Measurements from ENCODE around the gene RAD23A.

Gene RAD23A

DNA sequence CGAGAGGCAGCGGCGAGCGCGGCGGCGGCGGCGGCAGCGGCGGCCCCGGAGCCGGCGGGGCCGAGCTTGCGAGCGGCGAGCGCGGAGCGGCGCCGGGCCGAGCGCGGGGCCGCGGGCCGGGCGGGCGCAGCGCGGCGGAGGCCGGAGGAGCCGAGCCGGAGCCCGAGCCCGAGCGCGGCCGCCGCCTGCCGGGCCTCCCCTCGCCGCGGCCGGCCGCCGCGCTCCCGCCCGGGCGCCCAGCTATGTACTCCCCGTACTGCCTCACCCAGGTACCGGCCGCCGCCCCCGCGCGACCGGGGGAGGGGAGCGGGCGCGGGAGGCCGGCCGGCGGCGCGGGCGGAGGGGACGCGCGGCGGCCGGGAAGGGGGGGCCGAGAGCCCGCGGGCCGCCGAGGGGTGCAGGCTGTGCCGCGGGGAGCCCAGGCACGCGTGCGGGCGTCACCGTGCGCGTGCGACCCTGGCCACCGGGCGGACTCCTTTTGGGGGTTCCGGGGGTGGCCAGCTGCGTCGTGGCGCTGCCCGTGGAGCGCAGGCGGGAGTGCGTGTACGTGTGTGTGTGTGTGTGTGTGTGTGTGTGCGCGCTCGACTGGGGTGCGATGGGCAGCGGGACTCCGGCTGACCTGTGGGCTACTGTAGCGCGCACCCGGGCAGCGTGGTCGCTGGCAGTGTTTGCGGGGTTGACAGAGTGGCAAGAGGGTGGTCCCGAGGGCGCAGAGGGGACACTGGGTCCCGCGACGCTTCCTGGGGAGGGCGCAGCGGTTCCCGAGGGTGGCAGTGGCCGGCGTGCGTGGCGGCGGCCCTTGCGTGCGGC lies 50.1 kb downstream of the RAD23A start:
- Histone ChIP-seq H2AK5ac (ENCODE audit: low read length, severe bottlenecking) (no peak overlapping the region), H2AFZ (ENCODE audit: low read depth, low read length) (peak overlapping the region; percentile 54), H4K91ac (ENCODE audit: low read length) (no peak overlapping the region), H3K27me3 (ENCODE audit: control insufficient read depth in 1 of 2, insufficient read depth in 1 of 2, low read length in 2 of 2) (peaks cover 0 to 37% of the 10 kb centered on the region in 2 experiments), H3K4ac (ENCODE audit: low read depth in 1 of 2, low read length in 2 of 2) (peak overlapping the region in 1 of 2 experiments; percentile 17), H3K9me3 (ENCODE audit: control insufficient read depth, low read length) (no peaks in the 10 kb centered on the region), H3K23ac (ENCODE audit: low read length in 2 of 2) (peak overlapping the region in 1 of 2 experiments; percentile 14), H3K79me1 (replicated peaks; ENCODE audit: low read length, poor library complexity, severe bottlenecking) (no peaks in the 10 kb centered on the region), H3K4me2 (ENCODE audit: low read length, poor library complexity, severe bottlenecking) (peak overlapping the region; percentile 86), H3K14ac (ENCODE audit: low read length in 2 of 2) (no peak overlapping the region), H3K9ac (ENCODE audit: low read length) (peak overlapping the region; percentile 95), H3K27ac (ENCODE audit: low read length, poor library complexity, severe bottlenecking) (no peak overlapping the region), H2BK12ac (ENCODE audit: low read length in 2 of 2) (no peak overlapping the region), H2BK120ac (ENCODE audit: low read depth, low read length) (no peak overlapping the region), H3K36me3 (ENCODE audit: control insufficient read depth in 1 of 2, insufficient read depth in 2 of 2, low read depth in 1 of 2, low read length in 2 of 2) (peaks cover 11 to 13% of the 10 kb centered on the region in 2 experiments), H2BK15ac (ENCODE audit: low read depth, poor library complexity, severe bottlenecking) (no peak overlapping the region), H4K8ac (ENCODE audit: low read length) (peak overlapping the region; percentile 64), H3K4me3 (ENCODE audit: insufficient read depth in 1 of 2, low read depth in 1 of 2, low read length in 2 of 2) (peak overlapping the region; percentile 66 to 91), H2BK5ac (ENCODE audit: low read depth, low read length, poor library complexity, severe bottlenecking) (no peak overlapping the region), H3K4me1 (ENCODE audit: control insufficient read depth, insufficient read depth, low read depth, low read length) (peaks cover 19% of the 10 kb centered on the region), H3K18ac (ENCODE audit: low read depth in 1 of 2, low read length in 2 of 2) (peak overlapping the region in 1 of 2 experiments; percentile 83)
- 2% methylated on average over 61 of the region's 129 CpGs for WGBS
- DNase-seq, result peak; percentile 45

DNA sequence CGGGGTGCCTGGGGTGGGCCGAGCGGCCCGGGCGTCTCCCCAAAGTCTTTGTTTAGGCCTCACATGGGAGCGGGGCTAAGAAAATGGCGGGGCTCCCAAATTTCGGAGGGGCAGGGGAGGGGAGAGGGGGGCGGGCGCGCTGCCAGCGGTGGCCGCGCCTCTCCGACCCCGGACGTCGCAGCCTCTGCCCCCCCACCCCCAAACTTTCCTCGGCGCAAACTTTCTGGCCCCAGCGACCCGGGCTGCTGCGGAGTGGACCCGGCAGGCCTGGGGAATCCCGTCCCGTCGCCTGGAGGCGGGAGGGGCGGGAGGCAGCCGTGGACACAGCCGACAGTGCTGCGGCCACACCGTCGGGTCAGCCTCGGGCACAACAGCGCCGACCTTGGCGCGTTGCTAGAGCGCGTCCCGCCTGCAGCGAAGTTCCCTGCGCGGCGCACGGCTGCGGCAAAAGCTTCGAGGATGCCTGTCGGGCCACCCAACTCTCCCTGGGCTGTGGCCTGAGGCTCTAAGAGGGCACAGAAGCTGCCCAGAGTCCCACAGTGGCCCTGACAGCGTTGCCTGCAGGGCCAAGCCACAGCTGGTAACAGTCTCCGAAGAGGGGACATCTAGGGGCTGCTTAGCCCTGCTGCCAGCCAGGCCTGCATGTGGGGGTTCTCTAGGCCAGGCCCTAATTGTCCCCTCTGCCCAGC lies 50.9 kb downstream of the RAD23A start:
- H2AFZ ChIP-seq (ENCODE audit: low read depth, low read length), result no peak overlapping the region
- H2BK12ac ChIP-seq (ENCODE audit: low read length in 2 of 2), result no peak overlapping the region
- no peak for DNase-seq
- no peak overlapping the region for H2AK5ac ChIP-seq (ENCODE audit: low read length, severe bottlenecking)
- peak overlapping the region; percentile 86 for H3K4me2 ChIP-seq (ENCODE audit: low read length, poor library complexity, severe bottlenecking)
- no peaks in the 10 kb centered on the region for H3K9me3 ChIP-seq (ENCODE audit: control insufficient read depth, low read length)
- H3K14ac ChIP-seq (ENCODE audit: low read length in 2 of 2), result no peak overlapping the region
- H3K4me1 ChIP-seq (ENCODE audit: control insufficient read depth, insufficient read depth, low read depth, low read length), result peaks cover 19% of the 10 kb centered on the region
- peak overlapping the region; percentile 95 for H3K9ac ChIP-seq (ENCODE audit: low read length)
- H3K27ac ChIP-seq (ENCODE audit: low read length, poor library complexity, severe bottlenecking), result no peak overlapping the region
- peak overlapping the region in 1 of 2 experiments; percentile 14 for H3K23ac ChIP-seq (ENCODE audit: low read length in 2 of 2)
- H4K91ac ChIP-seq (ENCODE audit: low read length), result no peak overlapping the region
- H2BK15ac ChIP-seq (ENCODE audit: low read depth, poor library complexity, severe bottlenecking), result no peak overlapping the region
- H3K79me1 ChIP-seq (replicated peaks; ENCODE audit: low read length, poor library complexity, severe bottlenecking), result no peaks in the 10 kb centered on the region
- peaks cover 11 to 16% of the 10 kb centered on the region in 2 experiments for H3K36me3 ChIP-seq (ENCODE audit: control insufficient read depth in 1 of 2, insufficient read depth in 2 of 2, low read depth in 1 of 2, low read length in 2 of 2)
- peak overlapping the region; percentile 66 to 91 for H3K4me3 ChIP-seq (ENCODE audit: insufficient read depth in 1 of 2, low read depth in 1 of 2, low read length in 2 of 2)
- H3K27me3 ChIP-seq (ENCODE audit: control insufficient read depth in 1 of 2, insufficient read depth in 1 of 2, low read length in 2 of 2), result peaks cover 0 to 32% of the 10 kb centered on the region in 2 experiments
- no peak overlapping the region for H2BK5ac ChIP-seq (ENCODE audit: low read depth, low read length, poor library complexity, severe bottlenecking)
- peak overlapping the region; percentile 64 for H4K8ac ChIP-seq (ENCODE audit: low read length)
- WGBS, result 11% methylated on average over 32 of the region's 52 CpGs
- peak overlapping the region in 1 of 2 experiments; percentile 83 for H3K18ac ChIP-seq (ENCODE audit: low read depth in 1 of 2, low read length in 2 of 2)
- no peak overlapping the region for H2BK120ac ChIP-seq (ENCODE audit: low read depth, low read length)
- no peak overlapping the region for H3K4ac ChIP-seq (ENCODE audit: low read depth in 1 of 2, low read length in 2 of 2)

DNA sequence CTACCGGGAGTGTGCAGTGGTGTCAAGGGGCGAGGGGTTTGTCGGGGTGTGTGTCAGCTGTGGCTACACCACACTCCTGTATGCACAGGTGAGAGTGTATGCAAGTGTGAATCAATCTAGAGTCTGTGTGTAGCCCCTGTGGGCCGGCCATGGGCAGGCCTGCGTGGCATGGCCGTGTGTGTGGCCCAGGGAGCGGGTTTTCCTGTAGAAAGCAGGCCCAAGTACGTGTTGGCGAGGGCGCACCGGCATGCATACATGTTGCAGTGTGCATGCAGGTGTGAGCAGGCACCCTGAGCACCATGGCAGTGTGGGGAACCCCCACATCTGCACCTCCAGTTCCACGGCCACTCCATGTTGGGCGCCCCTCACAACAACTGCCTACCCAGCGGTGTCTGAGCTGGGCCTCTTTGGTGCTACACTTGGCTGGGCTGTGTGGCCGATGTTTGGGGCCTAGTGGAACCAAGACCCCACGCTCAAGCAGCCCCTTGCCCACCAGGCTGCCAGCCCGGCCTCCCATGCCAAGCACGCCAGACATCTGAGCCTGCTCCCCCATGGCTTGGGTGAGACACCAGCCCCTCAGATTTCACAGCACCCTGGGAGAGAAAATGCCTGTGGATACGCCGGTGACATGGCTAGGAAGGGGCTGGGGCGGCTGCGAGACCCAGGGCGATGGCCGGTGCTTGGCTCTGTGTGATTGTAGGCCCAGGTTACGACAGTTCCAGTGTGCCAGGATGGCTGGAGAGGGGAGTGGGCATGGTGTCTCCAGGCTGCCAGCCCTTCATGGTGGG lies 51.7 kb downstream of the RAD23A start:
- H3K9ac ChIP-seq (ENCODE audit: low read length), result peak overlapping the region; percentile 95
- H3K14ac ChIP-seq (ENCODE audit: low read length in 2 of 2), result peak overlapping the region in 1 of 2 experiments; percentile 85
- no peak overlapping the region for H2BK12ac ChIP-seq (ENCODE audit: low read length in 2 of 2)
- H2BK5ac ChIP-seq (ENCODE audit: low read depth, low read length, poor library complexity, severe bottlenecking), result no peak overlapping the region
- 96% methylated on average over 25 of the region's 25 CpGs for WGBS
- H3K36me3 ChIP-seq (ENCODE audit: control insufficient read depth in 1 of 2, insufficient read depth in 2 of 2, low read depth in 1 of 2, low read length in 2 of 2), result peaks cover 11 to 16% of the 10 kb centered on the region in 2 experiments
- no peak overlapping the region for H2AK5ac ChIP-seq (ENCODE audit: low read length, severe bottlenecking)
- DNase-seq, result no peak
- H2AFZ ChIP-seq (ENCODE audit: low read depth, low read length), result no peak overlapping the region
- H3K23ac ChIP-seq (ENCODE audit: low read length in 2 of 2), result peak overlapping the region in 1 of 2 experiments; percentile 43
- no peak overlapping the region for H2BK15ac ChIP-seq (ENCODE audit: low read depth, poor library complexity, severe bottlenecking)
- peaks cover 19% of the 10 kb centered on the region for H3K4me1 ChIP-seq (ENCODE audit: control insufficient read depth, insufficient read depth, low read depth, low read length)
- no peak overlapping the region for H4K91ac ChIP-seq (ENCODE audit: low read length)
- peak overlapping the region; percentile 29 for H4K8ac ChIP-seq (ENCODE audit: low read length)
- H3K4me3 ChIP-seq (ENCODE audit: insufficient read depth in 1 of 2, low read depth in 1 of 2, low read length in 2 of 2), result peak overlapping the region in 1 of 2 experiments; percentile 91
- no peaks in the 10 kb centered on the region for H3K79me1 ChIP-seq (replicated peaks; ENCODE audit: low read length, poor library complexity, severe bottlenecking)
- H3K4me2 ChIP-seq (ENCODE audit: low read length, poor library complexity, severe bottlenecking), result no peak overlapping the region
- H3K4ac ChIP-seq (ENCODE audit: low read depth in 1 of 2, low read length in 2 of 2), result no peak overlapping the region
- no peaks in the 10 kb centered on the region for H3K9me3 ChIP-seq (ENCODE audit: control insufficient read depth, low read length)
- H2BK120ac ChIP-seq (ENCODE audit: low read depth, low read length), result no peak overlapping the region
- H3K27ac ChIP-seq (ENCODE audit: low read length, poor library complexity, severe bottlenecking), result no peak overlapping the region
- H3K18ac ChIP-seq (ENCODE audit: low read depth in 1 of 2, low read length in 2 of 2), result no peak overlapping the region
- H3K27me3 ChIP-seq (ENCODE audit: control insufficient read depth in 1 of 2, insufficient read depth in 1 of 2, low read length in 2 of 2), result peaks cover 0 to 32% of the 10 kb centered on the region in 2 experiments
